GM23338 (cell line): ENCODE results near the gene TPK1. TPM values are rescaled to one million over a fixed set of nuclear protein-coding genes. Genes with fewer than 3 reads are reported as not detected.

ENCODE experiments used
- ATAC-seq: fragments of 200-7000 bp; cut with Tn5 transposase; 3 replicates; pipeline ENCODE4 v1.9.1; 2020
- DNase-seq: peaks from one replicate; pipeline ENCODE4 v3.0.0-alpha.2; 2015; ENCODE audit warnings: low spot score
- H2AFZ ChIP-seq: fragments of 200-600 bp; sonication (generic); 2 replicates; pipeline ENCODE4 v1.8.0; 2016; ENCODE audit warnings: antibody characterized with exemption, mild to moderate bottlenecking, moderate library complexity
- H3F3A ChIP-seq: fragments of 200-600 bp; sonication (generic); replicated peaks from 2 replicates; pipeline ENCODE4 v1.8.0; 2017; ENCODE audit warnings: antibody characterized with exemption, mixed run types, low read depth
- H3K27ac ChIP-seq: fragments of 200-600 bp; sonication (generic); 2 replicates; pipeline ENCODE4 v1.6.1; 2016; ENCODE audit warnings: low read depth
- H3K27me3 ChIP-seq: fragments of 200-600 bp; sonication (generic); 2 replicates; pipeline ENCODE4 v1.8.0; 2016; ENCODE audit warnings: mild to moderate bottlenecking, mixed run types, moderate library complexity; ENCODE audit not compliant: insufficient read depth
- H3K36me3 ChIP-seq: fragments of 200-600 bp; sonication (generic); 2 replicates; pipeline ENCODE4 v1.8.0; 2016; ENCODE audit warnings: mild to moderate bottlenecking; ENCODE audit not compliant: insufficient read depth
- H3K4me1 ChIP-seq: fragments of 200-600 bp; sonication (generic); 2 replicates; pipeline ENCODE4 v1.8.0; 2016; ENCODE audit warnings: mild to moderate bottlenecking, moderate library complexity; ENCODE audit not compliant: insufficient read depth
- H3K4me2 ChIP-seq: fragments of 200-600 bp; sonication (generic); 2 replicates; pipeline ENCODE4 v1.7.1; 2017; ENCODE audit warnings: mixed run types
- H3K4me3 ChIP-seq: fragments of 200-600 bp; sonication (generic); 2 replicates; pipeline ENCODE4 v1.6.1; 2016; ENCODE audit warnings: mixed run types
- H3K79me2 ChIP-seq: fragments of 200-600 bp; sonication (generic); replicated peaks from 2 replicates; pipeline ENCODE4 v1.8.0; 2017; ENCODE audit warnings: mild to moderate bottlenecking; ENCODE audit not compliant: insufficient read depth
- H3K9me2 ChIP-seq: fragments of 200-600 bp; sonication (generic); 2 replicates; pipeline ENCODE4 v1.8.0; 2017; ENCODE audit not compliant: insufficient read depth
- H4K20me1 ChIP-seq: fragments of 200-600 bp; sonication (generic); replicated peaks from 2 replicates; pipeline ENCODE4 v1.8.0; 2017; ENCODE audit warnings: mild to moderate bottlenecking; ENCODE audit not compliant: insufficient read depth
- H3K27ac Mint-ChIP-seq: 2 replicates; pipeline ENCODE4 v1.8.0; 2020; ENCODE audit warnings: inconsistent platforms, mild to moderate bottlenecking, moderate library complexity, mixed read lengths
- H3K27me3 Mint-ChIP-seq: 3 replicates; pipeline ENCODE4 v1.8.0; 2022; ENCODE audit warnings: low read depth, mild to moderate bottlenecking, moderate library complexity, mixed read lengths, inconsistent platforms; ENCODE audit not compliant: insufficient read depth, poor library complexity
- H3K36me3 Mint-ChIP-seq: 3 replicates; pipeline ENCODE4 v1.8.0; 2021; ENCODE audit warnings: low read depth, mild to moderate bottlenecking, inconsistent platforms, moderate library complexity, mixed read lengths
- H3K4me1 Mint-ChIP-seq: 3 replicates; pipeline ENCODE4 v1.8.0; 2020; ENCODE audit warnings: mild to moderate bottlenecking, inconsistent platforms, mixed read lengths
- H3K4me3 Mint-ChIP-seq: 3 replicates; pipeline ENCODE4 v1.8.0; 2021; ENCODE audit warnings: moderate library complexity, mild to moderate bottlenecking, inconsistent platforms, mixed read lengths
- H3K9me3 Mint-ChIP-seq: 3 replicates; pipeline ENCODE4 v1.8.0; 2020; ENCODE audit warnings: moderate library complexity, mild to moderate bottlenecking, inconsistent platforms, mixed read lengths
- CREB1 ChIP-seq: fragments of 250-450 bp; sonication (Bioruptor Pico); IDR thresholded peaks from 2 replicates; pipeline ENCODE4 v1.5.0; 2020; ENCODE audit warnings: low read depth, mild to moderate bottlenecking, moderate library complexity
- EZH2 ChIP-seq: fragments of 200-600 bp; sonication (generic); IDR thresholded peaks from one replicate; pipeline ENCODE4 v1.8.0; 2017; ENCODE audit warnings: antibody characterized with exemption, mild to moderate bottlenecking, low read depth; ENCODE audit not compliant: unreplicated experiment
- EZH2phosphoT487 ChIP-seq: fragments of 200-600 bp; sonication (generic); IDR thresholded peaks from one replicate; pipeline ENCODE4 v1.8.1; 2018; ENCODE audit warnings: antibody characterized with exemption; ENCODE audit not compliant: unreplicated experiment
- JUNB ChIP-seq: IDR thresholded peaks from one replicate; pipeline ENCODE4 v1.6.1; 2016; ENCODE audit warnings: antibody characterized with exemption; ENCODE audit not compliant: unreplicated experiment
- NANOG ChIP-seq: IDR thresholded peaks from 2 replicates; pipeline ENCODE4 v1.6.1; 2016; ENCODE audit warnings: antibody characterized with exemption, borderline replicate concordance
- POLR2AphosphoS5 ChIP-seq: IDR thresholded peaks from 2 replicates; pipeline ENCODE4 v1.6.1; 2016; ENCODE audit warnings: antibody characterized with exemption, low read depth
- STAT1 ChIP-seq: IDR thresholded peaks from one replicate; pipeline ENCODE4 v1.6.1; 2016; ENCODE audit warnings: antibody characterized with exemption; ENCODE audit not compliant: unreplicated experiment
- ZNF114 ChIP-seq: fragments of 250-450 bp; sonication (Bioruptor Pico); IDR thresholded peaks from 2 replicates; pipeline ENCODE4 v1.5.0; 2020; ENCODE audit warnings: mild to moderate bottlenecking, moderate library complexity
- ZNF331 ChIP-seq: fragments of 250-450 bp; sonication (Bioruptor Pico); IDR thresholded peaks from 2 replicates; pipeline ENCODE4 v1.5.0; 2020; ENCODE audit warnings: low read depth, mild to moderate bottlenecking, moderate library complexity
- polyA plus RNA-seq: library from polyadenylated mRNA; unstranded; fragments of >200 nt; fragmentation: Nextera tagmentation; extraction: Ambion mirVana; gene quantifications from 2 replicates; pipeline ENCODE4 v1.2.1, GENCODE V29; 2016
- total RNA-seq: library from RNA; depleted of rRNA; stranded (reverse); fragments of >200 nt; shearing (Covaris generic); gene quantifications from 2 replicates; pipeline ENCODE4 v1.2.3, GENCODE V29; 2014
- TF ChIP-seq, protein P1 (sequence below): IDR thresholded peaks from 2 replicates; pipeline ENCODE4 v1.6.1; 2016; ENCODE audit warnings: antibody characterized with exemption
- TF ChIP-seq, protein P2 (sequence below): fragments of 250-450 bp; sonication (Bioruptor Pico); IDR thresholded peaks from 2 replicates; pipeline ENCODE4 v1.5.0; 2020; ENCODE audit warnings: mild to moderate bottlenecking, moderate library complexity
- TF ChIP-seq, protein P3 (sequence below), 2 experiments: fragments of 200-600 bp in 1 of 2; sonication (generic) in 1 of 2; conservative IDR thresholded peaks; 2 replicates each; pipeline versions ENCODE4 v1.5.1 to v1.6.1; 2016 to 2017; ENCODE audit warnings: antibody characterized with exemption in 2 of 2, low read depth in 2 of 2, mild to moderate bottlenecking in 2 of 2, moderate library complexity in 1 of 2
- TF ChIP-seq, protein P4 (sequence below): IDR thresholded peaks from one replicate; pipeline ENCODE4 v1.6.1; 2018; ENCODE audit warnings: antibody characterized with exemption; ENCODE audit not compliant: unreplicated experiment

The TPK1 gene
- total and polyA plus RNA-seq, 2 experiments from 2014 or later: 2.6 to 2.9 TPM

DNA sequence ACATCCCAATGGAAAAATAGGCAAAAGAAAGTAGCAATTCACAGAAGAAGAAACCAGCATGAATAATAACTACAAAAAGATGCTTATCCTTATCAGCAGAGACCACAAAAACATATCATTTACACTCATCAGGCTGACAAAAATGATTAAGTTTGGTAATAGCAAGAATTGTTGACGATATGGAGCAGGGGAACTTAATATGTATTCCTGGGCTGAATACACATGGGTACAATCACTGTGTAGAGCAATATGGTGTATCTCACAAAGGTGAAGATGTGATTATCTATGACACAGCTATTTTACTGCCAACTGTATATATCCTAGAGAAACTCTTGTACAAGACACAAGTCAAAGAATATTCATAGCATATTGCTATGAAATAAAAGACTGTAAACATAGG lies 290.5 kb downstream of the TPK1 start:
- Histone ChIP-seq H3K4me1 (no peaks in the 10 kb centered on the region), H3K9me2 (no peaks in the 10 kb centered on the region), H3K36me3 (no peaks in the 10 kb centered on the region), H3K27me3 (no peaks in the 10 kb centered on the region), H3K4me3 (no peak overlapping the region), H3K27ac (no peak overlapping the region), H3K79me2 (no peaks in the 10 kb centered on the region), H4K20me1 (no peaks in the 10 kb centered on the region), H2AFZ (no peak overlapping the region), H3F3A (no peaks in the 10 kb centered on the region), H3K4me2 (no peak overlapping the region)
- Mint-ChIP-seq H3K36me3 (no peaks in the 10 kb centered on the region), H3K9me3 (no peaks in the 10 kb centered on the region), H3K27ac (no peak overlapping the region), H3K4me1 (no peaks in the 10 kb centered on the region), H3K27me3 (peaks cover 3% of the 10 kb centered on the region), H3K4me3 (no peak overlapping the region)
- TF ChIP-seq EZH2 (no peak), ZNF114 (CRISPR knock-in tag) (no peak), NANOG (no peak), POLR2AphosphoS5 (no peak), JUNB (no peak), STAT1 (no peak), CREB1 (CRISPR knock-in tag) (no peak), EZH2phosphoT487 (no peak), ZNF331 (CRISPR knock-in tag) (no peak)
- TF ChIP-seq, protein P1, sequence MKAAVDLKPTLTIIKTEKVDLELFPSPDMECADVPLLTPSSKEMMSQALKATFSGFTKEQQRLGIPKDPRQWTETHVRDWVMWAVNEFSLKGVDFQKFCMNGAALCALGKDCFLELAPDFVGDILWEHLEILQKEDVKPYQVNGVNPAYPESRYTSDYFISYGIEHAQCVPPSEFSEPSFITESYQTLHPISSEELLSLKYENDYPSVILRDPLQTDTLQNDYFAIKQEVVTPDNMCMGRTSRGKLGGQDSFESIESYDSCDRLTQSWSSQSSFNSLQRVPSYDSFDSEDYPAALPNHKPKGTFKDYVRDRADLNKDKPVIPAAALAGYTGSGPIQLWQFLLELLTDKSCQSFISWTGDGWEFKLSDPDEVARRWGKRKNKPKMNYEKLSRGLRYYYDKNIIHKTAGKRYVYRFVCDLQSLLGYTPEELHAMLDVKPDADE: no peak
- TF ChIP-seq, protein P2, sequence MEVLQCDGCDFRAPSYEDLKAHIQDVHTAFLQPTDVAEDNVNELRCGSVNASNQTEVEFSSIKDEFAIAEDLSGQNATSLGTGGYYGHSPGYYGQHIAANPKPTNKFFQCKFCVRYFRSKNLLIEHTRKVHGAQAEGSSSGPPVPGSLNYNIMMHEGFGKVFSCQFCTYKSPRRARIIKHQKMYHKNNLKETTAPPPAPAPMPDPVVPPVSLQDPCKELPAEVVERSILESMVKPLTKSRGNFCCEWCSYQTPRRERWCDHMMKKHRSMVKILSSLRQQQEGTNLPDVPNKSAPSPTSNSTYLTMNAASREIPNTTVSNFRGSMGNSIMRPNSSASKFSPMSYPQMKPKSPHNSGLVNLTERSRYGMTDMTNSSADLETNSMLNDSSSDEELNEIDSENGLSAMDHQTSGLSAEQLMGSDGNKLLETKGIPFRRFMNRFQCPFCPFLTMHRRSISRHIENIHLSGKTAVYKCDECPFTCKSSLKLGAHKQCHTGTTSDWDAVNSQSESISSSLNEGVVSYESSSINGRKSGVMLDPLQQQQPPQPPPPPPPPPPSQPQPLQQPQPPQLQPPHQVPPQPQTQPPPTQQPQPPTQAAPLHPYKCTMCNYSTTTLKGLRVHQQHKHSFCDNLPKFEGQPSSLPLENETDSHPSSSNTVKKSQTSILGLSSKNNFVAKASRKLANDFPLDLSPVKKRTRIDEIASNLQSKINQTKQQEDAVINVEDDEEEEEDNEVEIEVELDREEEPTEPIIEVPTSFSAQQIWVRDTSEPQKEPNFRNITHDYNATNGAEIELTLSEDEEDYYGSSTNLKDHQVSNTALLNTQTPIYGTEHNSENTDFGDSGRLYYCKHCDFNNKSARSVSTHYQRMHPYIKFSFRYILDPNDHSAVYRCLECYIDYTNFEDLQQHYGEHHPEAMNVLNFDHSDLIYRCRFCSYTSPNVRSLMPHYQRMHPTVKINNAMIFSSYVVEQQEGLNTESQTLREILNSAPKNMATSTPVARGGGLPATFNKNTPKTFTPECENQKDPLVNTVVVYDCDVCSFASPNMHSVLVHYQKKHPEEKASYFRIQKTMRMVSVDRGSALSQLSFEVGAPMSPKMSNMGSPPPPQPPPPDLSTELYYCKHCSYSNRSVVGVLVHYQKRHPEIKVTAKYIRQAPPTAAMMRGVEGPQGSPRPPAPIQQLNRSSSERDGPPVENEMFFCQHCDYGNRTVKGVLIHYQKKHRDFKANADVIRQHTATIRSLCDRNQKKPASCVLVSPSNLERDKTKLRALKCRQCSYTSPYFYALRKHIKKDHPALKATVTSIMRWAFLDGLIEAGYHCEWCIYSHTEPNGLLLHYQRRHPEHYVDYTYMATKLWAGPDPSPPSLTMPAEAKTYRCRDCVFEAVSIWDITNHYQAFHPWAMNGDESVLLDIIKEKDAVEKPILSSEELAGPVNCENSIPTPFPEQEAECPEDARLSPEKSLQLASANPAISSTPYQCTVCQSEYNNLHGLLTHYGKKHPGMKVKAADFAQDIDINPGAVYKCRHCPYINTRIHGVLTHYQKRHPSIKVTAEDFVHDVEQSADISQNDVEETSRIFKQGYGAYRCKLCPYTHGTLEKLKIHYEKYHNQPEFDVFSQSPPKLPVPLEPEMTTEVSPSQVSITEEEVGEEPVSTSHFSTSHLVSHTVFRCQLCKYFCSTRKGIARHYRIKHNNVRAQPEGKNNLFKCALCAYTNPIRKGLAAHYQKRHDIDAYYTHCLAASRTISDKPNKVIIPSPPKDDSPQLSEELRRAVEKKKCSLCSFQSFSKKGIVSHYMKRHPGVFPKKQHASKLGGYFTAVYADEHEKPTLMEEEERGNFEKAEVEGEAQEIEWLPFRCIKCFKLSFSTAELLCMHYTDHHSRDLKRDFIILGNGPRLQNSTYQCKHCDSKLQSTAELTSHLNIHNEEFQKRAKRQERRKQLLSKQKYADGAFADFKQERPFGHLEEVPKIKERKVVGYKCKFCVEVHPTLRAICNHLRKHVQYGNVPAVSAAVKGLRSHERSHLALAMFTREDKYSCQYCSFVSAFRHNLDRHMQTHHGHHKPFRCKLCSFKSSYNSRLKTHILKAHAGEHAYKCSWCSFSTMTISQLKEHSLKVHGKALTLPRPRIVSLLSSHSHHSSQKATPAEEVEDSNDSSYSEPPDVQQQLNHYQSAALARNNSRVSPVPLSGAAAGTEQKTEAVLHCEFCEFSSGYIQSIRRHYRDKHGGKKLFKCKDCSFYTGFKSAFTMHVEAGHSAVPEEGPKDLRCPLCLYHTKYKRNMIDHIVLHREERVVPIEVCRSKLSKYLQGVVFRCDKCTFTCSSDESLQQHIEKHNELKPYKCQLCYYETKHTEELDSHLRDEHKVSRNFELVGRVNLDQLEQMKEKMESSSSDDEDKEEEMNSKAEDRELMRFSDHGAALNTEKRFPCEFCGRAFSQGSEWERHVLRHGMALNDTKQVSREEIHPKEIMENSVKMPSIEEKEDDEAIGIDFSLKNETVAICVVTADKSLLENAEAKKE (CRISPR knock-in tag): no peak
- TF ChIP-seq, protein P3, sequence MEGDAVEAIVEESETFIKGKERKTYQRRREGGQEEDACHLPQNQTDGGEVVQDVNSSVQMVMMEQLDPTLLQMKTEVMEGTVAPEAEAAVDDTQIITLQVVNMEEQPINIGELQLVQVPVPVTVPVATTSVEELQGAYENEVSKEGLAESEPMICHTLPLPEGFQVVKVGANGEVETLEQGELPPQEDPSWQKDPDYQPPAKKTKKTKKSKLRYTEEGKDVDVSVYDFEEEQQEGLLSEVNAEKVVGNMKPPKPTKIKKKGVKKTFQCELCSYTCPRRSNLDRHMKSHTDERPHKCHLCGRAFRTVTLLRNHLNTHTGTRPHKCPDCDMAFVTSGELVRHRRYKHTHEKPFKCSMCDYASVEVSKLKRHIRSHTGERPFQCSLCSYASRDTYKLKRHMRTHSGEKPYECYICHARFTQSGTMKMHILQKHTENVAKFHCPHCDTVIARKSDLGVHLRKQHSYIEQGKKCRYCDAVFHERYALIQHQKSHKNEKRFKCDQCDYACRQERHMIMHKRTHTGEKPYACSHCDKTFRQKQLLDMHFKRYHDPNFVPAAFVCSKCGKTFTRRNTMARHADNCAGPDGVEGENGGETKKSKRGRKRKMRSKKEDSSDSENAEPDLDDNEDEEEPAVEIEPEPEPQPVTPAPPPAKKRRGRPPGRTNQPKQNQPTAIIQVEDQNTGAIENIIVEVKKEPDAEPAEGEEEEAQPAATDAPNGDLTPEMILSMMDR (conservative IDR thresholded peaks at IDR 0.05; ENCODE audit: low read depth in 2 of 2): no peak
- TF ChIP-seq, protein P4, sequence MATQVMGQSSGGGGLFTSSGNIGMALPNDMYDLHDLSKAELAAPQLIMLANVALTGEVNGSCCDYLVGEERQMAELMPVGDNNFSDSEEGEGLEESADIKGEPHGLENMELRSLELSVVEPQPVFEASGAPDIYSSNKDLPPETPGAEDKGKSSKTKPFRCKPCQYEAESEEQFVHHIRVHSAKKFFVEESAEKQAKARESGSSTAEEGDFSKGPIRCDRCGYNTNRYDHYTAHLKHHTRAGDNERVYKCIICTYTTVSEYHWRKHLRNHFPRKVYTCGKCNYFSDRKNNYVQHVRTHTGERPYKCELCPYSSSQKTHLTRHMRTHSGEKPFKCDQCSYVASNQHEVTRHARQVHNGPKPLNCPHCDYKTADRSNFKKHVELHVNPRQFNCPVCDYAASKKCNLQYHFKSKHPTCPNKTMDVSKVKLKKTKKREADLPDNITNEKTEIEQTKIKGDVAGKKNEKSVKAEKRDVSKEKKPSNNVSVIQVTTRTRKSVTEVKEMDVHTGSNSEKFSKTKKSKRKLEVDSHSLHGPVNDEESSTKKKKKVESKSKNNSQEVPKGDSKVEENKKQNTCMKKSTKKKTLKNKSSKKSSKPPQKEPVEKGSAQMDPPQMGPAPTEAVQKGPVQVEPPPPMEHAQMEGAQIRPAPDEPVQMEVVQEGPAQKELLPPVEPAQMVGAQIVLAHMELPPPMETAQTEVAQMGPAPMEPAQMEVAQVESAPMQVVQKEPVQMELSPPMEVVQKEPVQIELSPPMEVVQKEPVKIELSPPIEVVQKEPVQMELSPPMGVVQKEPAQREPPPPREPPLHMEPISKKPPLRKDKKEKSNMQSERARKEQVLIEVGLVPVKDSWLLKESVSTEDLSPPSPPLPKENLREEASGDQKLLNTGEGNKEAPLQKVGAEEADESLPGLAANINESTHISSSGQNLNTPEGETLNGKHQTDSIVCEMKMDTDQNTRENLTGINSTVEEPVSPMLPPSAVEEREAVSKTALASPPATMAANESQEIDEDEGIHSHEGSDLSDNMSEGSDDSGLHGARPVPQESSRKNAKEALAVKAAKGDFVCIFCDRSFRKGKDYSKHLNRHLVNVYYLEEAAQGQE: no peak
- ATAC-seq: no peak
- DNase-seq: no peak
